Tibial nerve (tissue), 3 donors: Measurements from ENCODE around the gene ULBP2.

Source experiments
- POLR2A ChIP-seq, 2 donors: fragments of 450-650 bp; IDR thresholded peaks; one replicate each; pipeline ENCODE4 v1.6.1; 2017; ENCODE audit warnings: antibody characterized with exemption in 2 of 2, mild to moderate bottlenecking in 2 of 2, moderate library complexity in 2 of 2
- TF ChIP-seq, protein P1 (sequence below), 5 experiments: fragments of 200-600 bp in 3 of 5; fragments of 450-650 bp in 2 of 5; sonication (generic) in 3 of 5; IDR thresholded peaks; one replicate each; pipeline ENCODE4 v1.5.1; 2016 to 2019; ENCODE audit warnings: antibody characterized with exemption in 5 of 5, mild to moderate bottlenecking in 3 of 5, moderate library complexity in 2 of 5

DNA sequence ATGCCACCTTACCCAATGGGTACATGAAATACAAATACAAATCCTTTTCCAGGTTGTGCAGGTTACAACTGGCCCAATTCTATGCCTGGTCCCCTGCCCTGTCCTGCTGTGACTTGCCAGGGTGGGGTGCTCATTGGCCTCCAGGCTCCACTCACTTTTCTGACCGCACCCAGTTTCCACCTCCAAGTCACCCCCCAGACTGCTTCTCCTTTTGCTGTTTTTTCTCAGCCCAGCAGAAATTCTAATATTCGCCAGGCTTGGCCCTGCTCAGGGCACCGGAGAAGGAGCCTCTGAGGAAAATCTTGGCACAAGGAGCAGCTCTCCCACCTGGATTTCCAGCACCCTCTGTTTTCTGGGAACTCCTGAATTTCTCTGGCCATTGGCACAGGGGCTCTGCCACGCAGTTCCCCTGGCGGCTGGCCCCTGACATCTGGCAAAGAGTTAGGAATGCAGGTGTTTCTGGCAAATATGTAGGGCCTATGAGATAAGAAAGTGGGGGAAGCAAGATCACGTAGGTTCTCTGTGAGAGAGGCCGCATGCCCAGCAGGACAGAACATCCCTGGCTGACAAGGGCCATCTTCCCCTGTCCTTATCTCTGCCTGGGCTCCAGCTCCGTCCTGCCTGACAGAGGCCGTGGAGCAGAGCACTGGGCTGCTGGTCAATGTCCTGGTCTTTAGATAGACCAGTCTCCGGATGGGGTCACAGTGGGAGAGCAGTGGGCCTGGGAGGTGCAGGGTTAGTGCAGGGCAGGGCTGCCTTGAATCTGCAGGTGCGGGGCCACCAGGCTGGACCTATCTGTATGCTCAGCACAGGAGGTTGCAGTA, 41.0 kb upstream of the ULBP2 start:
- TF ChIP-seq, protein P1, sequence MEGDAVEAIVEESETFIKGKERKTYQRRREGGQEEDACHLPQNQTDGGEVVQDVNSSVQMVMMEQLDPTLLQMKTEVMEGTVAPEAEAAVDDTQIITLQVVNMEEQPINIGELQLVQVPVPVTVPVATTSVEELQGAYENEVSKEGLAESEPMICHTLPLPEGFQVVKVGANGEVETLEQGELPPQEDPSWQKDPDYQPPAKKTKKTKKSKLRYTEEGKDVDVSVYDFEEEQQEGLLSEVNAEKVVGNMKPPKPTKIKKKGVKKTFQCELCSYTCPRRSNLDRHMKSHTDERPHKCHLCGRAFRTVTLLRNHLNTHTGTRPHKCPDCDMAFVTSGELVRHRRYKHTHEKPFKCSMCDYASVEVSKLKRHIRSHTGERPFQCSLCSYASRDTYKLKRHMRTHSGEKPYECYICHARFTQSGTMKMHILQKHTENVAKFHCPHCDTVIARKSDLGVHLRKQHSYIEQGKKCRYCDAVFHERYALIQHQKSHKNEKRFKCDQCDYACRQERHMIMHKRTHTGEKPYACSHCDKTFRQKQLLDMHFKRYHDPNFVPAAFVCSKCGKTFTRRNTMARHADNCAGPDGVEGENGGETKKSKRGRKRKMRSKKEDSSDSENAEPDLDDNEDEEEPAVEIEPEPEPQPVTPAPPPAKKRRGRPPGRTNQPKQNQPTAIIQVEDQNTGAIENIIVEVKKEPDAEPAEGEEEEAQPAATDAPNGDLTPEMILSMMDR (IDR thresholded peaks at IDR 0.05), result no peak
- no peak for TF ChIP-seq POLR2A (IDR thresholded peaks at IDR 0.05)
